ENCODE measurements around the gene C11orf71. TPM values are rescaled to one million over a fixed set of nuclear protein-coding genes. Genes with fewer than 3 reads are reported as not detected.

The C11orf71 gene
- total and polyA plus RNA-seq, 10 of the 15 experiments (the other 5 are each of a cell fraction or from before 2014, with no cell fraction given) = 1.4 to 12.0 (median 7.1) TPM

DNA sequence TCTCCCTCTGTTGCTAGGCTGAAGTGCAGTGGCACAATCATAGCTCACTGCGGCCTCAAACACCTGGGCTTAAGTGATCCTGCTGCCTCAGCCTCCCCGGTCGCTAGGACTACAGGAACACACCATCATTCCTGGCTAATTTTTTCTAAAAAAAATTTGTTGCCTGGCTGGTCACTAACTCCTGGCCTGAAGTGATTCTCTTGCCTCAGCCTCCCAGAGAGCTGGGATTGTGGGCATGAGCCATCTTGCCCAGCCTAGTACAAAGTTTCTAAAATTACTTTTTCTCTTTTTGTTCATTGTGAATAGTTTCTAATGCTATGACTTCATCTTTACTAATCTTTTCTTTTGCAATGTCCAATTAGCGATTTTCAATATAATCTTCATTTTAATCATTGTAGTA lies 12.6 kb upstream of the C11orf71 start:
- FAIRE-seq = no peak
- WGBS (ENCODE audit: insufficient coverage, insufficient replicate concordance, low lambda C conversion rate, missing lambda C conversion rate) = 100% methylated on average over 4 of the region's 4 CpGs

DNA sequence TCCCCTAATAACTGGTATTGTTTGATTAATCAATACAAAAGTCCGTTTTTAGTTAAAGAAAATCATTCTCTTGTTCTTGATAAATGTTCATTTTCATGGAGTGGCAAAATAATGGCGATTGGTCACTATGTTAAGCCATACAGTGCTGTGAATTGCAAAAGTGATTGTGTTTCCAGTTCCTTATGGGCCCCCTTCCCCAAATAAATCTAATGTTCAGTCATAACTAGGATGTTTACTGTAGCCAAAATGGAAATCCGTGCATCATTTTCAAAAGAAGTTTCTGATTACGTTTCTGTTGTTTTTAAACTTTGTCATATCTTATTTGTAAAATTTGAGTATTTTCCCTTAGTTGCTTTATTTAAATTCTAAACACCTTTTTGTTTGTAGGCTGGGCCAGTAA lies 1.0 kb upstream of the C11orf71 start:
- ChIA-PET CTCF (no interaction called here), SMC1A (ENCODE audit: uncharacterized antibody, unreplicated experiment) (no interaction called here), POLR2A (no interaction called here), RAD21 (ENCODE audit: unreplicated experiment) (no interaction called here)
- DNase-seq (ENCODE audit: low read depth, low spot score) (no peak), ATAC-seq (no peak), FAIRE-seq (no peak)
- Histone ChIP-seq H2AFZ (ENCODE audit: control insufficient read depth, low read depth, low read length) (peak overlapping the region; percentile 23; the same call in 1 of the 2 replicates), H3K27me3 (replicated peaks in 1 of 2; ENCODE audit: control insufficient read depth in 2 of 2, insufficient read depth in 2 of 2, low read length in 1 of 2) (no peaks in the 10 kb centered on the region), H3K9me3 (replicated peaks; ENCODE audit: control insufficient read depth, insufficient read depth, low read length) (no peaks in the 10 kb centered on the region), H3K36me3 (ENCODE audit: control insufficient read depth in 2 of 2, insufficient read depth in 2 of 2, low read length in 1 of 2) (peaks cover 0 to 4% of the 10 kb centered on the region in 2 experiments; a peak in 1 of 4 replicates), H3K9ac (ENCODE audit: control insufficient read depth, insufficient read depth, low read length) (peak overlapping the region; percentile 98), H3K4me1 (ENCODE audit: control insufficient read depth, insufficient read depth, low read length) (no peaks in the 10 kb centered on the region), H3K4me2 (ENCODE audit: control insufficient read depth, insufficient read depth) (peak overlapping the region; percentile 92), H3K79me2 (ENCODE audit: control insufficient read depth, insufficient read depth, low read length) (peaks cover 44% of the 10 kb centered on the region), H4K20me1 (ENCODE audit: control insufficient read depth, insufficient read depth) (no peaks in the 10 kb centered on the region), H3K4me3 (peak overlapping the region; percentile 82), H3K27ac (ENCODE audit: control insufficient read depth, insufficient read depth) (peak overlapping the region; percentile 98)
- BruUV-seq (replicated peaks) = no TSS peak
- intact Hi-C loops (cut with micrococcal nuclease; ENCODE audit: unreplicated experiment) = no loop called here
- in situ Hi-C loops (cut with MboI) = no loop called here
- whole genome bisulfite sequencing (ENCODE audit: insufficient coverage, insufficient replicate concordance, low lambda C conversion rate, missing lambda C conversion rate) = under 1% methylated on average over 4 of the region's 4 CpGs
- TF ChIP-seq FOS (IDR thresholded peaks at IDR 0.05; ENCODE audit: borderline replicate concordance, extremely low read depth, insufficient read length) = no peak
- TF ChIP-seq CHD4 (IDR thresholded peaks at IDR 0.05) = no peak
- TF ChIP-seq SP1 (IDR thresholded peaks at IDR 0.05; ENCODE audit: low read depth, low read length) = no peak
- no peak for TF ChIP-seq HDAC2 (IDR thresholded peaks at IDR 0.05)
- no peak for TF ChIP-seq IRF4 (IDR thresholded peaks at IDR 0.05; ENCODE audit: low read depth, low read length)
- TF ChIP-seq YY1 (IDR thresholded peaks at IDR 0.05; ENCODE audit: low read depth, low read length) = no peak
- no peak for TF ChIP-seq RAD21 (IDR thresholded peaks at IDR 0.05; ENCODE audit: insufficient read depth, low read depth, low read length)
- TF ChIP-seq, protein P1, sequence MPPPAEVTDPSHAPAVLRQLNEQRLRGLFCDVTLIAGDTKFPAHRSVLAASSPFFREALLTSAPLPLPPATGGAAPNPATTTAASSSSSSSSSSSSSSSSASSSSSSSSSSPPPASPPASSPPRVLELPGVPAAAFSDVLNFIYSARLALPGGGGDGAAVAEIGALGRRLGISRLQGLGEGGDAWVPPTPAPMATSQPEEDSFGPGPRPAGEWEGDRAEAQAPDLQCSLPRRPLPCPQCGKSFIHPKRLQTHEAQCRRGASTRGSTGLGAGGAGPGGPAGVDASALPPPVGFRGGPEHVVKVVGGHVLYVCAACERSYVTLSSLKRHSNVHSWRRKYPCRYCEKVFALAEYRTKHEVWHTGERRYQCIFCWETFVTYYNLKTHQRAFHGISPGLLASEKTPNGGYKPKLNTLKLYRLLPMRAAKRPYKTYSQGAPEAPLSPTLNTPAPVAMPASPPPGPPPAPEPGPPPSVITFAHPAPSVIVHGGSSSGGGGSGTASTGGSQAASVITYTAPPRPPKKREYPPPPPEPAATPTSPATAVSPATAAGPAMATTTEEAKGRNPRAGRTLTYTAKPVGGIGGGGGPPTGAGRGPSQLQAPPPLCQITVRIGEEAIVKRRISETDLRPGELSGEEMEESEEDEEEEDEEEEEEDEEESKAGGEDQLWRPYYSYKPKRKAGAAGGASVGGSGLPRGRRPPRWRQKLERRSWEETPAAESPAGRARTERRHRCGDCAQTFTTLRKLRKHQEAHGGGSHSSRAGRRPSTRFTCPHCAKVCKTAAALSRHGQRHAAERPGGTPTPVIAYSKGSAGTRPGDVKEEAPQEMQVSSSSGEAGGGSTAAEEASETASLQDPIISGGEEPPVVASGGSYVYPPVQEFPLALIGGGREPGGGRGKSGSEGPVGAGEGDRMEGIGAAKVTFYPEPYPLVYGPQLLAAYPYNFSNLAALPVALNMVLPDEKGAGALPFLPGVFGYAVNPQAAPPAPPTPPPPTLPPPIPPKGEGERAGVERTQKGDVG (CRISPR knock-in tag; IDR thresholded peaks at IDR 0.05) = no peak
- TF ChIP-seq ZNF217 (IDR thresholded peaks at IDR 0.05) = no peak
- no peak for TF ChIP-seq STAT1 (conservative IDR thresholded peaks at IDR 0.05)
- no peak for TF ChIP-seq MYB (IDR thresholded peaks at IDR 0.05; ENCODE audit: borderline replicate concordance, low read depth, low read length)

More for the DNA sequence above, 12.6 kb upstream of the C11orf71 start:
- Histone ChIP-seq H3K27ac (ENCODE audit: control insufficient read depth, insufficient read depth) (no peak overlapping the region), H3K9ac (ENCODE audit: control insufficient read depth, insufficient read depth, low read length) (no peak overlapping the region), H4K20me1 (ENCODE audit: control insufficient read depth, insufficient read depth) (no peaks in the 10 kb centered on the region; the same call in 1 of the 2 replicates), H3K4me1 (ENCODE audit: control insufficient read depth, insufficient read depth, low read length) (no peaks in the 10 kb centered on the region; the same call in 1 of the 2 replicates), H2AFZ (ENCODE audit: control insufficient read depth, low read depth, low read length) (no peak overlapping the region), H3K79me2 (ENCODE audit: control insufficient read depth, insufficient read depth, low read length) (no peaks in the 10 kb centered on the region), H3K9me3 (replicated peaks; ENCODE audit: control insufficient read depth, insufficient read depth, low read length) (no peaks in the 10 kb centered on the region), H3K4me3 (no peak overlapping the region), H3K36me3 (ENCODE audit: control insufficient read depth in 2 of 2, insufficient read depth in 2 of 2, low read length in 1 of 2) (peaks cover 0 to 5% of the 10 kb centered on the region in 2 experiments; a peak in 2 of 4 replicates), H3K4me2 (ENCODE audit: control insufficient read depth, insufficient read depth) (no peak overlapping the region), H3K27me3 (replicated peaks in 1 of 2; ENCODE audit: control insufficient read depth in 2 of 2, insufficient read depth in 2 of 2, low read length in 1 of 2) (no peaks in the 10 kb centered on the region)
- in situ Hi-C loops (cut with MboI) (no loop called here), intact Hi-C loops (cut with micrococcal nuclease; ENCODE audit: unreplicated experiment) (no loop called here)
- TF ChIP-seq EZH2 (IDR thresholded peaks at IDR 0.05; ENCODE audit: borderline replicate concordance, control insufficient read depth, low read depth, low read length) (no peak), HDAC6 (IDR thresholded peaks at IDR 0.05; ENCODE audit: unreplicated experiment) (no peak), STAT3 (IDR thresholded peaks at IDR 0.05; ENCODE audit: low read depth, low read length) (no peak), CEBPB (IDR thresholded peaks at IDR 0.05; ENCODE audit: borderline replicate concordance in 1 of 2, low read depth in 2 of 2, low read length in 2 of 2) (no peak)
- TF ChIP-seq, protein P2, sequence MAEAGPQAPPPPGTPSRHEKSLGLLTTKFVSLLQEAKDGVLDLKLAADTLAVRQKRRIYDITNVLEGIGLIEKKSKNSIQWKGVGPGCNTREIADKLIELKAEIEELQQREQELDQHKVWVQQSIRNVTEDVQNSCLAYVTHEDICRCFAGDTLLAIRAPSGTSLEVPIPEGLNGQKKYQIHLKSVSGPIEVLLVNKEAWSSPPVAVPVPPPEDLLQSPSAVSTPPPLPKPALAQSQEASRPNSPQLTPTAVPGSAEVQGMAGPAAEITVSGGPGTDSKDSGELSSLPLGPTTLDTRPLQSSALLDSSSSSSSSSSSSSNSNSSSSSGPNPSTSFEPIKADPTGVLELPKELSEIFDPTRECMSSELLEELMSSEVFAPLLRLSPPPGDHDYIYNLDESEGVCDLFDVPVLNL (IDR thresholded peaks at IDR 0.05; ENCODE audit: low read depth, low read length) = no peak
- ChIA-PET SMC1A (ENCODE audit: uncharacterized antibody, unreplicated experiment) (no interaction called here), CTCF (no interaction called here), POLR2A (no interaction called here), RAD21 (ENCODE audit: unreplicated experiment) (interaction anchor here (0.7 kb wide), 1 partner anchor 13 kb away, joined by 3 read pairs; the partner anchor contains the start of genes C11orf71 and RBM7)
- BruUV-seq (replicated peaks) = no TSS peak
- ATAC-seq = no peak
- DNase-seq (ENCODE audit: low read depth, low spot score) = no peak
